HG02884 (cell line): ENCODE measurements around the gene SPPL3.
A peak's percentile ranks its signal among the peaks of the same experiment; 100 is the strongest.
"Not testable (repeated sequence)": the region's sequence is repeated elsewhere in the genome, so short reads cannot be mapped to it uniquely, and the experiment has no call there.

Source experiments
- ATAC-seq: cut with Tn5 transposase; IDR thresholded peaks from one replicate; pipeline ENCODE4 v1.9.1; 2021; ENCODE audit warnings: mild to moderate bottlenecking, moderate library complexity; ENCODE audit not compliant: unreplicated experiment

Gene SPPL3

DNA sequence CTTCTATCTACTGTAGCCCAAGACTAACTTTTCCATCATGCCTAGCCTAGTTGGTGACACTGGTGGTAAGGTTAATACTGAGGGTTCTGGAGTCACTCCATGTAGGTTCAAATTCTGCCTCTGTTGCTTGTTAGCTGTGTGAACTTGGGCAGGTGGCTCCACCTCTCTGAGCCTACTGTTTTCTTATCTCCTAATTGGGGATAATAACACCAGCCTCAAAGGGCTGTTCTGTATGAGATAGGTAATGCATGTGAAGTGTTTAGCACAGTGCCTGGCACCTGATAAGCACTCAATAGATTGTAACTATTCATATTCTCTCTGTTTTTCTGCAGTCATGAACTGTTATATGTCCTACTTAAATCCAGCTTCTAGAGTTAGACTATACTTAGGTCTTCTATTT lies 17.5 kb upstream of the SPPL3 start:
- ATAC-seq: no peak

- no peak for ATAC-seq
Measured at GRCh38 chr12:120920178-120920577, 16.0 kb upstream of the SPPL3 start.

GRCh38 chr12:120917748-120918147 lies 13.6 kb upstream of the SPPL3 start:
- ATAC-seq: no peak

DNA sequence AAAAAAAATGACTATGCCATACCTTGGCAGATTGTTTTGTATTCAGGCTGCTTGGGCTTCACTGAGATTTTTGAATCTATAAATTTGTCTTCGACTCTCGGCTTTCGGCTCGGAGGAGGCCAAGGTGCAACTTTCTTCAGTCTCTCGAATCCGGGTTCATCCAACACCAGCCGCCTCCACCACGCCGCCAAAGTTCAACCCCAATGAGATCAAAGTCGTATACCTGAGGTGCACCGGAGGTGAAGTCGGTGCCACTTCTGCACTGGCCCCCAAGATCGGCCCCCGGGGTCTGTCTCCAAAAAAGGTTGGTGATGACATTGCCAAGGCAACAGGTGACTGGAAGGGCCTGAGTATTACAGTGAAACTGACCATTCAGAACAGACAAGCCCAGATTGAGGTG lies 12.4 kb upstream of the SPPL3 start:
- no peak for ATAC-seq

DNA sequence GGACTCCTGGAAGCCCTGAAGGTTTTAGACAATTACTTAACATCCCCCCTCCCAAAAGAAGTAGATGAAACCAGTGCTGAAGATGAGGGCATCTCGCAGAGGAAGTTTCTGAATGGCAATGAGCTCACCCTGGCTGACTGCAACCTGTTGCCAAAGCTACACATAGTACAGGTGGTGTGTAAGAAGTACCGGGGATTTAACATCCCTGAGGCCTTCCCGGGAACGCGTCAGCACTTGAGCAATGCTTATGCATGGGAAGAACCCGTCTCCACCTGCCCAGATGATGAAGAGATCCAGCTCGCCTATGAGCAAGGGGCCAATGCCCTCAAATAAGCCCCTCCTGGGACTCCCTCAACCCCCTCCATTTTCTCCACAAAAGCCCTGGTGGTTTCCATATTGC lies 10.6 kb upstream of the SPPL3 start:
- ATAC-seq: no peak

GRCh38 chr12:120909633-120910298 lies 5.6 kb upstream of the SPPL3 start:
- no peak for ATAC-seq

- no peak for ATAC-seq
Measured at GRCh38 chr12:120905856-120906384, 1.8 kb upstream of the SPPL3 start.

DNA sequence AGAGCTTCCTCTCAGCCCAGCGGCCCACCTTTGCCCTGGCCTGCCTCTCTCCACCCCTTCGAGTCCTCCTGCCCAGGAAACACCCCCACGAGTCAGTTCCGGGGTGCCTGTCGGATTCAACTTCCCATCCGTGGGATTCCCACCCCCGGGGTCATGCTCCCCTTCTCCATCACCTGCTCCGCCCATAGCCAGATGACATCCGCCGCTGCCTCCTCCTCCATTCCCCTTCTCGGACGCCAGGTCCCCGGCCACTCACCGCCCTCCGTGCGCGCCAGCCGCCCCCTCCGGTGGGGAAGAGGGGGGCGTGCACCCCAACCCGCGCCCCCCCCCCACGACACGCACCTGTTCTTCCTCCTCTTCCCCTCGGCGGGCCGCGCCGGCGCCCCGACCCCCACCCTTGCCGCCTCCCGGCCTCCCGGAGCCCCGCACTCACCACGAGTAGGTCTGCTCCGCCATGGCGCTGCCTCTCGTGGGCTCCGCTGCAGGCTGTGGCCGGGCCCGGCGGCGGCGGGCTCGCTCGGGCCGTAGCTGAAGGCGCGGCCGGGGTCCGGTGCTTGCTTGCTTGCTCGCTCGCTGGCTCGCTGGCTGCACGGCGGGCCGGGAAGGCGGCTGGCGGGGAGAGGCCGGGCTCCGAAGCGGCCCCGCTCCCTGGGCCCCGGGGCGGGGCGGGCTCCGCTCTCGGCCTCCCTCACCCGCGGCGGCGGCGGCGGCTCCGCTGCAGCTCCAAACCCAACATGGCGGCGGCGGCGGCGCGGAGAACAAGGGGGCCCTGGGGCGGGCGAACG lies 554 bp downstream of the SPPL3 start:
- peak; percentile 32 for ATAC-seq

DNA sequence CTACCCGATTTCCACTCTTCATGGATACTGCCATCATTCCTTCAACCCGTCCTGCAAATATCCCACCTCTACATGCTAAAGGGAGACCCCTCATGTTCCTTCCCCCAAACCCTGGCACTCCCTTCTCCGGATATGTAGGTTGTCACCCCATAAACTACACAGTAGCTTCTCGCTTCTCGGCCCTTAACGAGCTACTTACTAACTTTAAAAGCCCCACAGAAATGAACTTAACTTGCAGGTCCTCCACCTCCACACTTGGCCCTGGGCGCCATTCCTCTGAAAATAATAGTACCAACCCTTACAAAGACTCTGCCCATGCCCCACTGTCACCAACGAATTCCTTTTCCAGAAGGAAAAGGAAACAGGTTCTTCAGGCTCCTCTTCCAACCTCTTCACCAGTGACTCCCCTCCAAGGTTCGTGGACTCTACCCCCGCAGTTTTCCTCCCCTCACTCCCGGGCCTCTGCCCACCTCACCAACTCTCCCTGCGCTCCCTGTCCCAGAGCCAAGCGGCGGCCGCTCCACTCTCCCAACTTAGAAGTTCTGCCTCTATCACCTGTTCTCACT lies 1.2 kb downstream of the SPPL3 start:
- no peak for ATAC-seq

GRCh38 chr12:120901818-120902217 lies 2.3 kb downstream of the SPPL3 start:
- ATAC-seq: no peak

GRCh38 chr12:120901101-120901500 lies 3.1 kb downstream of the SPPL3 start:
- not testable (repeated sequence) for ATAC-seq

GRCh38 chr12:120895532-120895931 lies 8.6 kb downstream of the SPPL3 start:
- no peak for ATAC-seq

DNA sequence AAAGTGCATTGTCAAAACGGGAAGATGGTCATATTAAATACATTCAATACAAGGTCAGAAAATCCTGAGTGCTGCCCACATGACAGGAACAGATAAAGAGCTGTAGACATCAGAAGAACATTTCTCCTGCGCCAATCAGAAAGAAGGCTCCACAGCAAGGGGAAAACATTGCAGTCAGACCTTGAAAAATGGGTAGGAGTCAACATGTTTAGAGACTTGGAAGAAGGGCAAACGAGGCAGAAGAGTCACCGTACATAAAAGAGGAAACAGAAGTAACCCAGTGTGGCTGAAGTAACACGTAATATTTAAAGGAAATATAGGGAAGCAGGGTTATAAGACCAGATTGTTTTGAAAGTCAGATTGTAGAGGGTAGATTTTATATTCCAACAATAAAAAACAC lies 11.9 kb downstream of the SPPL3 start:
- no peak for ATAC-seq

- ATAC-seq: no peak
Measured at GRCh38 chr12:120890963-120891362, 13.2 kb downstream of the SPPL3 start.

DNA sequence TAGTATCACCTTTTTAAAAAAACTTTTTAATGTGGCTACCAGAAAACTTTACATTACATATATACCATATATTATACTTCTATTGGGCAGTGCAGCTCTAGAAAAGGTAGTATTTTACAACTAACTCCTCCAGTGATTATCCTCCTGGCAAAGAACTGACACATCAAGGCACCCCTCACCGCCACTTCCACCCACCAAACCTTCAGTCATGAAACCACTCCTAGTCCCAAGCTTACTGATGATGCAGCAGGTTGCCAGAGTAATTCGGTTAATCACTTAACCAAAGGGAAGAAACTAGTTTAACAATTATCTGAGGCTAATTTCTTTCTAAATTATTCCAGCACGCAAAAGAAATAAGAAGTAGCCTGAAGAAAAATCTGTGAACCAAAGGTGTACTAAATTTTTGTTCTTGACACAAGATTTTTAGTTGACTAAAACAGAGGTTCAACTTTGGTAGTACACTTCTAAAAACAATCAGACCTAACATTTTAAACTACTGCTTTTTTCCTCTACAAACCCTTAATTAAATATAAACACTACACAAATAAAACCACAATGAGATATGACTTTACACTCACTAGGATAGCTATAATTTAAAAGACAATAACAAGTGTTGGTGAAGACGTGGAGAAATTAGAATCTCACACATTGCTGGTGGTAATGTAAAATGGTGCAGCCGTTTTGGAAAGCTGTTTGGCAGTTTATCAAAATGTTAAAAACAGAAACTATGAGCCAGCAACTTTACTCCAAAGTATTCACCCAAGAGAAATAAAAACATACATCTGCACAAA lies 16.7 kb downstream of the SPPL3 start:
- ATAC-seq: no peak

GRCh38 chr12:120886199-120887018 lies 17.7 kb downstream of the SPPL3 start:
- ATAC-seq: no peak

GRCh38 chr12:120885521-120885920 lies 18.6 kb downstream of the SPPL3 start:
- ATAC-seq: no peak

DNA sequence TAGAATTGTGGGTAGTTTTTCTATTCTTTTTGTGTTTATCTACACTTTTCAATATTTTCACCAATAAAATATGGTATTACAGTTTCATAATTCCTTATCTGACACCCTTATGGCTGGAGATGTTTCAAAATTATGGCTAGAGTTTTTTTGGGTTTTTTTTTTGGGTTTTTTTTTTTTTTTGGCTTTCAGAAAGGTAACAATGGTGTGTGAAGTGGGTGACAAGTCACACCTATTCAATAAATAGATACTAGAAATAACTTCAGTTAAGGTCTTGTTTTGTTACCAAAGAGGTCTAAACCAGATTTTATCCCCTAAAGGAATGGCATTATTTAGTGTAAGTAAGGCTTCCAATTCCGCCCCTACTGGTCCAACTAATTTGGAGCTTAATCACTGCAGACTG lies 19.5 kb downstream of the SPPL3 start:
- ATAC-seq: no peak

DNA sequence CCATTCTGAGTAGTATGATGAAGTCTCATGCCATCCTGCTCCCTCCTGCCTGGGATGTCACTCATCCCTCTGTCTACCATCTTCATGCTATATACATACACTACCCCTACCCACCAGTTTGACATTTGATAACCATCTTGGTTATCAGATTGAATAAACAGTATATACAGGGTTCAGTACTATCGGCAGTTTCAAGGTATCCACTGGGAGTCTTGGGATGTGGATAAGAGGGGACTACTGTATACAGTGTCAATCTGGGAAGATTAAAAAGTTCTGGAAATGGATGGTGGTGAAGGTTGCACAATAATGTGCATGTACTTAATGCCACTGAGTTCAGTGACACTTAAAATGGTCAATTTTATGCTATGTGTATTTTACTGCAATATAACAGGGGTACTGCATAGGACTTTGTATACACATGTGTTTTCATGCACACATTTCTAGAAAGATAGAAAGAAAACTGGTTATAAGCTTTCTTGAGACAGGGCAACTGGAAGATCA lies 22.1 kb downstream of the SPPL3 start:
- no peak for ATAC-seq

DNA sequence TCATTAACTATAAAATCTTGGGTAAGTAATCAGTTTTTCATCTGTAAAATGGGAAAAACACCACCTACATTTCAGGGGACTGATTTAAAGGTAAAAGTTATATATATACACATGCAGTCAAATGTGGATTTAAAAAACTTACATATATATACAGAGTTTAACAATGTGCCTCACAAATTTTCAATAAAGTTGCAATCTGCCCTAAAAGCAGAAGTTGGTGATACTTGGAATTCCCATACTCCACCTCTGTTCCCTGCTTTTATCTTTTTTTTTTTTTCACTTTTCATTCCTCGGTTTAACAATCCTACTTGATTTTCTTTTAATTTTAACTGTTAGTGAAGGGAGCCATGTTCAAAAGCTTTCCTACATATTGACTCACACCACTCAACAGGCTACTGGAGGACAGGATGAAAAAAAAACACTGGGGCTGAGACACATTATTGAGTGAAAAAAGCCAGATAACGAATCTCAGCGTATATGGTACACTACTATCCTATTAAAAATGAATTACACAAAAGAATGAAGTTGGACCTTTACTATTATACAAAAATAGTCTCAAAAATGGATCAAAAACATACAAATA lies 24.3 kb downstream of the SPPL3 start:
- no peak for ATAC-seq
